ENCODE measurements around the gene CIB2. TPM values are rescaled to one million over a fixed set of nuclear protein-coding genes. Genes with fewer than 3 reads are reported as not detected.

Gene CIB2
- total RNA-seq, 4 donors from 2014 or later, result 8.4 to 19.5 (median 9.5) TPM

DNA sequence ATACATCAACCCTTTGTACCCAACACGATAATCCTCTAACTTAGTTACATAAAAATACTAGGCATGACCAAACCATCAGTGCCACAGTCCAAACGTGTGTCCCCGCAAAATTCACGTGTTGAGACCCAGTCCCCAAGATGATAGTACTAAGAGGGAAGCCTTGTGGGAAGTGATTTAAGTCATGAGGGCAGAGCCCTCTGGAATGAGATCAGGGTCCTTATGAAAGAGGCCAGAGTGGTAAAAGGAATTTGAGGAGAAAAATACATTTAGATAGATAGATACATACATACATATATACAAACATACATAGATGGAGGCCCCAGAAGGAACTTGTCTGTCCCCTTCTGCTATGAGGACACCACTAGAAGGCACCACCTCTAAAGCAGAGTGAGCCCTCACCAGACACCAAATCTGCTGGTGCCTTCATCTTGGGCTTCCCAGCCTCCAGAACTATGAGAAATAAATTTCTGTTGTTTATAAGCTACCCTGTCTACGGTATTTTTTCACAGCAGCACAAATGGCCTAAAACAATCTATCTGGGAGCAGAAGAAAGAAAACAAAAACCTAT is 61.7 kb downstream of the CIB2 start:
- peak overlapping the region; percentile 87 to 98 (median 96) for H3K27ac ChIP-seq
- H3K36me3 ChIP-seq, result no peaks in the 10 kb centered on the region
- 59 to 71% methylated on average over 5 of the region's 5 CpGs for WGBS, 2 donors (ENCODE audit: low coverage in 1 of 2)
- in situ Hi-C loops (cut with MboI; ENCODE audit: low pct_ligation_motif_present in 1 of 4, low pct_unique_long_range_greater_than_20kb in 1 of 4, low sequenced_read_pairs in 3 of 4) (no loop called here), intact Hi-C loops (cut with DNase I; ENCODE audit: low total_unique reads) (no loop called here)
- TF ChIP-seq EP300 (IDR thresholded peaks at IDR 0.05; ENCODE audit: low read depth) (no peak), POLR2AphosphoS5 (IDR thresholded peaks at IDR 0.05) (no peak), POLR2A (IDR thresholded peaks at IDR 0.05) (no peak)
- TF ChIP-seq, protein P1, sequence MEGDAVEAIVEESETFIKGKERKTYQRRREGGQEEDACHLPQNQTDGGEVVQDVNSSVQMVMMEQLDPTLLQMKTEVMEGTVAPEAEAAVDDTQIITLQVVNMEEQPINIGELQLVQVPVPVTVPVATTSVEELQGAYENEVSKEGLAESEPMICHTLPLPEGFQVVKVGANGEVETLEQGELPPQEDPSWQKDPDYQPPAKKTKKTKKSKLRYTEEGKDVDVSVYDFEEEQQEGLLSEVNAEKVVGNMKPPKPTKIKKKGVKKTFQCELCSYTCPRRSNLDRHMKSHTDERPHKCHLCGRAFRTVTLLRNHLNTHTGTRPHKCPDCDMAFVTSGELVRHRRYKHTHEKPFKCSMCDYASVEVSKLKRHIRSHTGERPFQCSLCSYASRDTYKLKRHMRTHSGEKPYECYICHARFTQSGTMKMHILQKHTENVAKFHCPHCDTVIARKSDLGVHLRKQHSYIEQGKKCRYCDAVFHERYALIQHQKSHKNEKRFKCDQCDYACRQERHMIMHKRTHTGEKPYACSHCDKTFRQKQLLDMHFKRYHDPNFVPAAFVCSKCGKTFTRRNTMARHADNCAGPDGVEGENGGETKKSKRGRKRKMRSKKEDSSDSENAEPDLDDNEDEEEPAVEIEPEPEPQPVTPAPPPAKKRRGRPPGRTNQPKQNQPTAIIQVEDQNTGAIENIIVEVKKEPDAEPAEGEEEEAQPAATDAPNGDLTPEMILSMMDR (IDR thresholded peaks at IDR 0.05), result no peak
- no peaks in the 10 kb centered on the region for H3K27me3 ChIP-seq
- peaks cover 70 to 100% (median 94%) of the 10 kb centered on the region in 4 donors for H3K4me1 ChIP-seq
- no peaks in the 10 kb centered on the region for H3K9me3 ChIP-seq
- no peak for DNase-seq
- no peak overlapping the region for H3K4me3 ChIP-seq

DNA sequence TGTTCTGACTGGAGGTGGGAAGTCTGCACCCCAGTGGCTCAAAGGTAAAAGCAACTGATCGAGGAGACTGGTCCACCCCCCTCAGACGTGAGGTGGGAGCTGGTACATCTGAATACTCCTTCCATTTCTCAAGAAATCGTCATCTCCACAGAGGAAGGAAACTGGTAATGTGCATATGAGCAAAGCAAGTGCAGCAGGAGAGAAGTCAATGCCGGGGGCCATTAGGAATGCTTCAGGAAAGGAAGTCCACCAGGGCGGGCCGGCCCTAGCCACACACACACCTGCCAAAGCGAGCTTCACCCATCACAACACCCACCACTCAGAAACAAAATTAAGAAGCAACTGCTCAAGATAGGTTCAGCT is 62.2 kb downstream of the CIB2 start:
- Histone ChIP-seq H3K4me1 (peaks cover 73 to 100% (median 98%) of the 10 kb centered on the region in 4 donors), H3K4me3 (peak overlapping the region in 1 of 4 donors; percentile 4), H3K36me3 (no peaks in the 10 kb centered on the region), H3K9me3 (no peaks in the 10 kb centered on the region), H3K27ac (peak overlapping the region; percentile 87 to 98 (median 96)), H3K27me3 (no peaks in the 10 kb centered on the region)
- 21 to 69% methylated on average over 3 to 7 of the region's 7 CpGs for WGBS, 2 donors (ENCODE audit: low coverage in 1 of 2)
- in situ Hi-C loops (cut with MboI; ENCODE audit: low pct_ligation_motif_present in 1 of 4, low pct_unique_long_range_greater_than_20kb in 1 of 4, low sequenced_read_pairs in 3 of 4), result no loop called here
- DNase-seq, result no peak
- TF ChIP-seq EP300 (IDR thresholded peaks at IDR 0.05; ENCODE audit: low read depth), result no peak
- no peak for TF ChIP-seq POLR2AphosphoS5 (IDR thresholded peaks at IDR 0.05)
- TF ChIP-seq, protein P1 (IDR thresholded peaks at IDR 0.05), result no peak
- TF ChIP-seq POLR2A (IDR thresholded peaks at IDR 0.05), result no peak
- intact Hi-C loops (cut with DNase I; ENCODE audit: low total_unique reads), result no loop called here

DNA sequence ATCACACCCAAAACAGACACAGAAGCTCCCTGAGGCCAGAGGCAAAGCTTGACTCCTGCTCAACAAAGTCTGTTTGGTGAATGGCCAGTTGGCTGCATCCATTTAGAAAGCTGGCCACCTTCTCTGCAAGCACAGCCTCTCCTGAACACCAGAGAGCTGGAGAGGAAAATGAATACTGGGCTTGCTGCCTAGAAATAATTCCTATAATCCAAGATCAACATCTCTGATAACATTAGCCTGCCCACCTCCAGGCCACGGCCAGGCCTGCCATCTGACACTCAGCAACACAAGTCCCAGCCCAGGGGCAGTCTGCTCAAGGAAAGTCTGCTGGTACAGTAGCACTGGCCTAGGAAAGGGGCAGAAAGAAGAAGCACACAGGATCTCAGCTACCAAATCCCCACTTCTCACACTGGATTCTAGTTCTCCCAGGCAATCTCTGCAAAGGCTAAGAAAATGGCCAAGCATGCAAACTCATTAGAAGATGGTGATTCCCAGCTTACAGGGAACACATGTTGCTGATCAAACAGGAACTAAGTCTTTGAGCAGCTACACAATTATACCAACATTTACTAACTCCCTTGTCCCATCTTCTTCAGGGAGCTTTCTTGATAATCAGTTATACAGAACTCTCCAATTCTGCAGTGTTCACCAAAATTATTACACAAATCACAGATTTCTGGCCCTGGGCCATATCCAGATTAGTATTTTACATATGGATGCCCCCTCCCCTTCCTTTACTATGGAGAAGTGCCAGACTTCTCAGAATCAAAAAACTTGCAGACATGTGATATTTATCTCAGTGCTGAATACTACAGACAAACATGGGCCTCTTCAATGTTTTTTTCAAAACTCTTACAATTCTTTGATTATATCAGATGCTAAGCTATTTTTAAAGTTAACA is 63.7 kb downstream of the CIB2 start:
- no peak for DNase-seq
- in situ Hi-C loops (cut with MboI; ENCODE audit: low pct_ligation_motif_present in 1 of 4, low pct_unique_long_range_greater_than_20kb in 1 of 4, low sequenced_read_pairs in 3 of 4) (no loop called here), intact Hi-C loops (cut with DNase I; ENCODE audit: low total_unique reads) (no loop called here)
- no peaks in the 10 kb centered on the region for H3K27me3 ChIP-seq
- H3K4me3 ChIP-seq, result no peak overlapping the region
- H3K36me3 ChIP-seq, result no peaks in the 10 kb centered on the region
- no peaks in the 10 kb centered on the region for H3K9me3 ChIP-seq
- peaks cover 72 to 100% (median 95%) of the 10 kb centered on the region in 4 donors for H3K4me1 ChIP-seq
- peak overlapping the region; percentile 87 to 98 (median 96) for H3K27ac ChIP-seq
- TF ChIP-seq POLR2AphosphoS5 (IDR thresholded peaks at IDR 0.05) (no peak), EP300 (IDR thresholded peaks at IDR 0.05; ENCODE audit: low read depth) (no peak), POLR2A (IDR thresholded peaks at IDR 0.05) (no peak)
- TF ChIP-seq, protein P1 (IDR thresholded peaks at IDR 0.05), result no peak
- 43% methylated on average over 1 of the region's 1 CpG; no CpG with 5 or more reads in 1 of the 2 donors for WGBS, 2 donors (ENCODE audit: low coverage in 1 of 2)

All from transverse colon (tissue), 4 donors.